Esophagus muscularis mucosa (tissue), 4 donors: ENCODE data around the gene ENOSF1.

Source experiments
- EP300 ChIP-seq: sonication (generic); formaldehyde crosslinking; IDR thresholded peaks from one replicate; pipeline ENCODE4 v1.6.1; 2017; ENCODE audit warnings: antibody characterized with exemption
- POLR2A ChIP-seq: fragments of 450-650 bp; IDR thresholded peaks from one replicate; pipeline ENCODE4 v1.6.1; 2017; ENCODE audit warnings: antibody characterized with exemption, moderate library complexity, mild to moderate bottlenecking, low read depth
- POLR2AphosphoS5 ChIP-seq, 2 donors: sonication (generic); formaldehyde crosslinking; IDR thresholded peaks; one replicate each; pipeline ENCODE4 v1.6.1; 2017; ENCODE audit warnings: antibody characterized with exemption in 2 of 2
- TF ChIP-seq, protein P1 (sequence below), 3 experiments: fragments of 200-600 bp in 2 of 3; fragments of 450-650 bp in 1 of 3; sonication (generic) in 2 of 3; IDR thresholded peaks; one replicate each; pipeline ENCODE4 v1.5.1; 2017 to 2019; ENCODE audit warnings: antibody characterized with exemption in 3 of 3, mild to moderate bottlenecking in 2 of 3, moderate library complexity in 1 of 3

DNA sequence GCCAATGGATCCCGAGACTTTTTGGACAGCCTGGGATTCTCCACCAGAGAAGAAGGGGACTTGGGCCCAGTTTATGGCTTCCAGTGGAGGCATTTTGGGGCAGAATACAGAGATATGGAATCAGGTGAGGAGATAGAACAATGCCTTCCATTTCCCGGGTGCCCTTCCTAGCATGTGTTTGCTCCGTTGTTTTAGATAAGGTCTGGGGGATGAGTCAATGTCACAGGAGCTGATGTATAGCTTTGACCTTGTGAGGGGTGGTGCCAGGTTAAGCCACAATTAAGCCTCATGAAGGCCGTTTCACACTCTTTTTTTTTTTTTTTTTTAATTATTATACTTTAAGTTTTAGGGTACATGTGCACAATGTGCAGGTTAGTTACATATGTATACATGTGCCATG, 50.2 kb downstream of the ENOSF1 start:
- TF ChIP-seq, protein P1, sequence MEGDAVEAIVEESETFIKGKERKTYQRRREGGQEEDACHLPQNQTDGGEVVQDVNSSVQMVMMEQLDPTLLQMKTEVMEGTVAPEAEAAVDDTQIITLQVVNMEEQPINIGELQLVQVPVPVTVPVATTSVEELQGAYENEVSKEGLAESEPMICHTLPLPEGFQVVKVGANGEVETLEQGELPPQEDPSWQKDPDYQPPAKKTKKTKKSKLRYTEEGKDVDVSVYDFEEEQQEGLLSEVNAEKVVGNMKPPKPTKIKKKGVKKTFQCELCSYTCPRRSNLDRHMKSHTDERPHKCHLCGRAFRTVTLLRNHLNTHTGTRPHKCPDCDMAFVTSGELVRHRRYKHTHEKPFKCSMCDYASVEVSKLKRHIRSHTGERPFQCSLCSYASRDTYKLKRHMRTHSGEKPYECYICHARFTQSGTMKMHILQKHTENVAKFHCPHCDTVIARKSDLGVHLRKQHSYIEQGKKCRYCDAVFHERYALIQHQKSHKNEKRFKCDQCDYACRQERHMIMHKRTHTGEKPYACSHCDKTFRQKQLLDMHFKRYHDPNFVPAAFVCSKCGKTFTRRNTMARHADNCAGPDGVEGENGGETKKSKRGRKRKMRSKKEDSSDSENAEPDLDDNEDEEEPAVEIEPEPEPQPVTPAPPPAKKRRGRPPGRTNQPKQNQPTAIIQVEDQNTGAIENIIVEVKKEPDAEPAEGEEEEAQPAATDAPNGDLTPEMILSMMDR (IDR thresholded peaks at IDR 0.05): no peak
- TF ChIP-seq POLR2AphosphoS5 (IDR thresholded peaks at IDR 0.05): no peak
- TF ChIP-seq POLR2A: no peak
- no peak for TF ChIP-seq EP300
